NCI-H2107 treated with DMSO at 0.1 percent for 48 hours (cell line): ENCODE results near the gene MORC2.

ENCODE experiments used
- DNase-seq: peaks from one replicate; lab custom pipeline; 2025; ENCODE audit not compliant: unreplicated experiment; lab: John Stamatoyannopoulos, UW

The MORC2 gene

GRCh38 chr22:30949934-30950660 is 18.5 kb downstream of the MORC2 start:
- no peak for DNase-seq

GRCh38 chr22:30948930-30949342 is 19.6 kb downstream of the MORC2 start:
- DNase-seq, result no peak

GRCh38 chr22:30947816-30948454 is 20.6 kb downstream of the MORC2 start:
- peak; percentile 63 for DNase-seq

GRCh38 chr22:30947173-30947815 is 21.3 kb downstream of the MORC2 start:
- DNase-seq, result peak; percentile 83

GRCh38 chr22:30946354-30946753 is 22.2 kb downstream of the MORC2 start:
- DNase-seq, result no peak

GRCh38 chr22:30945653-30946052 is 22.9 kb downstream of the MORC2 start:
- DNase-seq, result no peak

- no peak for DNase-seq
Observed at GRCh38 chr22:30944986-30945385, 23.6 kb downstream of the MORC2 start.

- DNase-seq, result no peak
Observed at GRCh38 chr22:30943368-30943767, 25.2 kb downstream of the MORC2 start.

GRCh38 chr22:30941363-30941740 is 27.2 kb downstream of the MORC2 start:
- DNase-seq, result no peak

GRCh38 chr22:30940685-30941362 is 27.8 kb downstream of the MORC2 start:
- no peak for DNase-seq

- no peak for DNase-seq
Observed at GRCh38 chr22:30934053-30934452, 34.5 kb downstream of the MORC2 start.

GRCh38 chr22:30933457-30933856 is 35.1 kb downstream of the MORC2 start:
- DNase-seq, result no peak

GRCh38 chr22:30932661-30933060 is 35.9 kb downstream of the MORC2 start:
- no peak for DNase-seq

GRCh38 chr22:30931541-30932300 is 36.9 kb downstream of the MORC2 start:
- DNase-seq, result no peak

GRCh38 chr22:30930228-30930627 is 38.3 kb downstream of the MORC2 start:
- DNase-seq, result no peak

- no peak for DNase-seq
Observed at GRCh38 chr22:30928401-30928800, 40.2 kb downstream of the MORC2 start.

GRCh38 chr22:30927806-30928205 is 40.8 kb downstream of the MORC2 start:
- no peak for DNase-seq

GRCh38 chr22:30926706-30927105 is 41.9 kb downstream of the MORC2 start:
- DNase-seq, result no peak

- DNase-seq, result no peak
Observed at GRCh38 chr22:30925667-30926066, 42.9 kb downstream of the MORC2 start.

GRCh38 chr22:30923168-30923900 is 45.2 kb downstream of the MORC2 start:
- no peak for DNase-seq
